Measurements from ENCODE around the gene NKAPL. TPM values are rescaled to one million over a fixed set of nuclear protein-coding genes. Genes with fewer than 3 reads are reported as not detected.

NKAPL gene
- total RNA-seq, 1 donor from 2014 or later = not detected

DNA sequence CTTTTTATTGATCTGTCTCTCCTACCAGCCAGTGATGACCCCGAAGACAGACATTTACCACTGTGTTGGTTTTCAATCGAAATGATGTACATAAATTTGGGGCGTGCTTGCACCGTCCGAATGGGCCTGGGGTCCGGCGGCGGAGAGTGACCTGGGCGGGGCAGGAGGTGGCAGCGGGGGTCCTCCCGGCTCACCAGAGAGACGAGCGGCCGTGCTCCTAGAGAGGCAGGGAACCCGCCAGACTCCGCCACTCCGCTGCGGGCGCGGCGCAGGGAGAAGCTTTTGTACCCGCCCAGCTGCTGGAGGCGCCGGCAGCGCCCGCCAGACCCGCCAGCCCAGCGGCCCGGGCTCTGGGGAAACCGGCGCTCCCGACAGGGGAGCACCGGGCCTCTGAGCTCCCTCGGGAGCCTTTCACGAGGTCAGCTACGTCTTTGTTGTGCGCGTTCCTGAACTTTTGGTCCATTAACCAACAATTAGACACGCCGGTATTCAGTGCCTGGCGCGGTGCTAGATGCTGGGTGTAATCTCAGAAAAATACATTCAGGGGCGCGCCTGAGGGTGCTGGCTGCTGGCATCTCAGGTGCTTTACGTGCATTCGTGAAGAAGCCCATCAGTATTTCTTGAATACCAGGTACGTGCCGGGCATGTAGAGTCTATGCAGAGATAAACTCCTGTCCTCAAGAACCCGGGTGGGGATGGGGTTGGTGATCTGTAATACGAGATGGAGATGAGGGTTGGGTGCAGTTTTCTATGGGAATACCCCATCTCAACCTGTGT is 22.4 kb downstream of the NKAPL start, which contains the start of gene PGBD1:
Gene PGBD1, plus strand, starts transcription at position 285 of the 777 bp plus-strand sequence. CDS start 2,242 bp downstream, outside the sequence.
- DNase-seq (ENCODE audit: low read depth, low spot score) = peak; percentile 77
- H3K4me1 Mint-ChIP-seq = peaks cover 18% of the 10 kb centered on the region
- peaks cover 20% of the 10 kb centered on the region for H3K36me3 Mint-ChIP-seq (ENCODE audit: low read depth)
- H3K27me3 Mint-ChIP-seq (ENCODE audit: low read depth) = no peaks in the 10 kb centered on the region
- TF ChIP-seq, protein P1, sequence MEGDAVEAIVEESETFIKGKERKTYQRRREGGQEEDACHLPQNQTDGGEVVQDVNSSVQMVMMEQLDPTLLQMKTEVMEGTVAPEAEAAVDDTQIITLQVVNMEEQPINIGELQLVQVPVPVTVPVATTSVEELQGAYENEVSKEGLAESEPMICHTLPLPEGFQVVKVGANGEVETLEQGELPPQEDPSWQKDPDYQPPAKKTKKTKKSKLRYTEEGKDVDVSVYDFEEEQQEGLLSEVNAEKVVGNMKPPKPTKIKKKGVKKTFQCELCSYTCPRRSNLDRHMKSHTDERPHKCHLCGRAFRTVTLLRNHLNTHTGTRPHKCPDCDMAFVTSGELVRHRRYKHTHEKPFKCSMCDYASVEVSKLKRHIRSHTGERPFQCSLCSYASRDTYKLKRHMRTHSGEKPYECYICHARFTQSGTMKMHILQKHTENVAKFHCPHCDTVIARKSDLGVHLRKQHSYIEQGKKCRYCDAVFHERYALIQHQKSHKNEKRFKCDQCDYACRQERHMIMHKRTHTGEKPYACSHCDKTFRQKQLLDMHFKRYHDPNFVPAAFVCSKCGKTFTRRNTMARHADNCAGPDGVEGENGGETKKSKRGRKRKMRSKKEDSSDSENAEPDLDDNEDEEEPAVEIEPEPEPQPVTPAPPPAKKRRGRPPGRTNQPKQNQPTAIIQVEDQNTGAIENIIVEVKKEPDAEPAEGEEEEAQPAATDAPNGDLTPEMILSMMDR (conservative IDR thresholded peaks at IDR 0.05) = no peak
- peak within 1 kb of the TSS; percentile 97 for H3K4me3 Mint-ChIP-seq
- no peaks in the 10 kb centered on the region for H3K9me3 Mint-ChIP-seq
- H3K27ac Mint-ChIP-seq (ENCODE audit: unreplicated experiment) = peak within 1 kb of the TSS; percentile 74

DNA sequence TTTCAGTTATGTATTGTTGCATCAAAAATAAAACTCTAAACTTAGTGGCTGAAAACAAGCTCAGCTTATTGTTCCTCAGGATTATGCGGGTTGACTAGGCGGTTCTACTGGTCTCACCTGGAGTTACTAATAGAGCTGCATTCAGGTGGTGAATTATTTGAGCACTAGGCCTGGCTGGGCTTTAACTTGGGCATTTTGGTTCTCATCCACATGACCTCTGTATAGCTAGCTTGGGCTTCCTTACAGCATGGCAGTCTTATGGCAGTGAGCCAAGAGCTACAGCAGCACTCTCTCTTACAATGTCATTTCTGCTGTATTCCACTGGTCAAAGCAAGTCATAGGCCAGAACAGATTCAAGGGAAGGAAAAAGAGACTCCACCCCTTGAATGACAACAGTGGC is 23.8 kb downstream of the NKAPL start:
- TF ChIP-seq, protein P1 (conservative IDR thresholded peaks at IDR 0.05) = no peak
- no peaks in the 10 kb centered on the region for H3K27me3 Mint-ChIP-seq (ENCODE audit: low read depth)
- peaks cover 35% of the 10 kb centered on the region for H3K36me3 Mint-ChIP-seq (ENCODE audit: low read depth)
- no peak for DNase-seq (ENCODE audit: low read depth, low spot score)
- H3K4me1 Mint-ChIP-seq = peaks cover 18% of the 10 kb centered on the region
- no peaks in the 10 kb centered on the region for H3K9me3 Mint-ChIP-seq
- no peak overlapping the region for H3K27ac Mint-ChIP-seq (ENCODE audit: unreplicated experiment)
- peak overlapping the region; percentile 97 for H3K4me3 Mint-ChIP-seq

DNA sequence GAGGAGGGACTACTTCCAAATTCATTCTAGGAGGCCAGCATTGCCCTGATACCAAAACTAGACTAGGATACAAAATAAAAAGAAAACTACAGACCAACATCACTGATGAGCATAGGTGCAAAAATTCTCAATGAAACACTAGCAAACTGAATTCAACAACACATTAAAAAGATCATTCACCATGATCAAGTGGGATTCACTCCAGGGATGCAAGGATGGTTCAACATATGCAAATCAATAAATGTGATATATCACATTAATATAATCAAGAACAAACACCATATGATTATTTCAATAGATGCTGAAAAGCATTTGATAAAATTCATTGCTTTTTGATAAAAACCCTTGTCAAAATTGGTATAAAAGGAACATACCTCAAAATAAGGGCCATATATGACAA is 32.5 kb downstream of the NKAPL start:
- no peak overlapping the region for H3K4me3 Mint-ChIP-seq

DNA sequence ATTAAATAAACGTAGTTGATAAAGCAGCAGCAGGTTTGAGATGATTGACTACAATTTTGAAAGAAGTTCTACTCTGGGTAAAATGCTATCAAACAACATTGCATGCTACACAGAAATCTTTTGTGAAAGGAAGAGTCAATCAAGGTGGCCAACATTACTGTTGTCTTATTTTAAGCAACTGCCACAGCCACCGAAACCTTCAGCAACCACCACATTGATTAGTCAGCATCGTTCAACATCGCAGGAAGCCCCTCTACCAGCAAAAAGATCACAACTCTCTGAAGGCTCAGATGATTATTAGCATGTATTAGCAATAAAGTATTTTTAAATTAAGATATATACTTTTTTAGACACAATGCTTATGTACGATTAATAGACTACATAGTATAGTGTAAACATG is 36.2 kb downstream of the NKAPL start:
- H3K9me3 Mint-ChIP-seq = peaks cover 9% of the 10 kb centered on the region
- DNase-seq (ENCODE audit: low read depth, low spot score) = no peak
- TF ChIP-seq, protein P1 (conservative IDR thresholded peaks at IDR 0.05) = no peak
- peaks cover 8% of the 10 kb centered on the region for H3K4me1 Mint-ChIP-seq
- no peak overlapping the region for H3K4me3 Mint-ChIP-seq
- no peaks in the 10 kb centered on the region for H3K27me3 Mint-ChIP-seq (ENCODE audit: low read depth)
- no peak overlapping the region for H3K27ac Mint-ChIP-seq (ENCODE audit: unreplicated experiment)
- peaks cover 49% of the 10 kb centered on the region for H3K36me3 Mint-ChIP-seq (ENCODE audit: low read depth)

More for the DNA sequence above, 32.5 kb downstream of the NKAPL start:
- Mint-ChIP-seq H3K27me3 (ENCODE audit: low read depth) (no peaks in the 10 kb centered on the region), H3K4me1 (peaks cover 4% of the 10 kb centered on the region), H3K9me3 (peaks cover 15% of the 10 kb centered on the region), H3K27ac (ENCODE audit: unreplicated experiment) (no peak overlapping the region), H3K36me3 (ENCODE audit: low read depth) (peaks cover 65% of the 10 kb centered on the region)
- TF ChIP-seq, protein P1 (conservative IDR thresholded peaks at IDR 0.05) = no peak
- no peak for DNase-seq (ENCODE audit: low read depth, low spot score)

DNA sequence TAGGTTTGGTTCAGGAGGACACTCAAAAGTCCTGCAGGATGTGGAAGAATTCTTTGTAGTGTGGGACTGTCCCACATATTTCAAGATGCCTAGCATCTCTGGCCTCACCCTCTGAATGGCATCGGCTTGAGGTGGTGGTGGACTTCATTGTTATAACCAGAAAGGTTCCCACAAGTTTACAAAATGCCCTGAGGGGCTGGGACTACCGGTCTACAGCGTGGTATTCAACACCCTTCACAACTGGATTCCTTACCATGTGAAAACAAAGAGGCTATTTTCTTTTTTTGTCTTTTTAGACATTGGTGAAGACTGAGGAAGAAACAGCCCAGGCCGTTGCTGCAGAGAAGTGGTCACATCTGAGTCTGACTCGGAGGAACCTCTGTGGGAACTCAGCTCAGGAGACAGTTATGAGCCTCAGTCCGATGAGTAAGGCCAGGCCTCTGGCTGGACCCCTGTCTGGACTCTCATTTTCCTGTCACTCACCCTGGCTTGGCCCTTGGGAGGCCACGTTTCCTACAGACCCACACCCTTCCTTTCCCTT is 37.5 kb downstream of the NKAPL start:
- Mint-ChIP-seq H3K9me3 (peaks cover 6% of the 10 kb centered on the region), H3K27ac (ENCODE audit: unreplicated experiment) (no peak overlapping the region), H3K4me3 (no peak overlapping the region), H3K27me3 (ENCODE audit: low read depth) (no peaks in the 10 kb centered on the region), H3K36me3 (ENCODE audit: low read depth) (peaks cover 46% of the 10 kb centered on the region), H3K4me1 (peaks cover 8% of the 10 kb centered on the region)
- DNase-seq (ENCODE audit: low read depth, low spot score) = no peak
- TF ChIP-seq, protein P1 (conservative IDR thresholded peaks at IDR 0.05) = no peak
